ENCODE measurements around the gene SRL.

The SRL gene

DNA sequence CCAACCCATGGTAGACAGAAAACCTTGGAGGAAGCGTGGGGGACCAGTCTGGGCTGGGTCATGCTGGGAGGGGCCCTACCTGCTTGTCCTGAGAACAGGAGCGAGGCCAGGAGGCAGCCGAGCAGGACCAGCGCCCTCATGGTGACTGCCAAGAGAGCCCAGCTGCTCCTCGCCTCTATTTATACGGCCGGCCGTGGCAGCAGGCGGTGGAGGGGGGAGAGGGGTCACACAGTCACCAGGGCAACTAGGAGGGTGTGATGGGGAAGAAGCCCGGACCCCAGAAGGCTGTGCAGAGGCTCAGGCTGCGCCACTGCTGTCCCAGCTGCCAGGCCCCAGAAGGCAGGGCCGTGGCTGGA, at the start of gene SRL:
TSS of gene SRL (minus strand) at position 153 of the 356 bp plus-strand sequence. CDS start at position 140, 13 bp downstream.
- Histone ChIP-seq H3K27me3 (ENCODE audit: insufficient read depth, low read length) (no peaks in the 10 kb centered on the region), H2AFZ (ENCODE audit: low read length, unreplicated experiment) (no peak within 1 kb of the TSS), H3K4me3 (ENCODE audit: low read depth, low read length) (no peak within 1 kb of the TSS), H3K36me3 (ENCODE audit: insufficient read depth, low read length) (no peaks in the 10 kb centered on the region), H3K4me1 (ENCODE audit: control insufficient read depth, insufficient read depth, low read length, unreplicated experiment) (no peaks in the 10 kb centered on the region), H3K27ac (ENCODE audit: low read depth, low read length) (no peak within 1 kb of the TSS), H3K79me2 (ENCODE audit: control insufficient read depth, insufficient read depth, low read length, unreplicated experiment) (no peaks in the 10 kb centered on the region)

DNA sequence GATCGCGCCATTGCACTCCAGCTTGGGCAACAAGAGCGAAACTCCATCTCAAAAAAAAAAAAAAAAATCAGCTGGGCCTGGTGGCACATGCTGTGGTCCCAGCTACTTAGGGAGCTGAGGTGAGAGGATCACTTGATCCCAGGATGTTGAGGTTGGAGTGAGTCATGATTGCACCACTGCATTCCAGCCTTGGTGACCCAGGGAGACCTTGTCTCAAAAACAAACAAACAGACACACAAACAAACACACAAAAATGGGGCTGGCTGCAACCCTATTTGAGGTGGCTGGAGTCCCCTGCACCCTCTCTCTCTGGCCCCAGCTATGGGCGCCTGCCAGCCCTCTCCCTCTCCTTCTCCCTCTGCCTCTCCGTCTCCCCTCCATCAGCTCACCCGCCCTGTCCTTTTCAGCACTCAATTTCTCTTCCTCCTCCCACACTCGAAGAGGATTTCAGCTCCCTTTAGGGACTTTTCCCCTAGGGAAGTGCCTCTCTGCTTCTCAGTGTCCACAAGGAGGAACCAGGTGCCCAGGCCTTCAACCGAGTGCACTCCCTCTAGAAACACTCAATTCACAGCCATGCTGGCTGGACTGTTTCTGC, 48.5 kb upstream of the SRL start:
- H3K36me3 ChIP-seq (ENCODE audit: insufficient read depth, low read length), result no peaks in the 10 kb centered on the region
- peak overlapping the region; percentile 37; the same call in 1 of the 2 replicates for H3K27ac ChIP-seq (ENCODE audit: low read depth, low read length)
- H3K4me3 ChIP-seq (ENCODE audit: low read depth, low read length), result no peak overlapping the region
- H2AFZ ChIP-seq (ENCODE audit: low read length, unreplicated experiment), result no peak overlapping the region
- H3K79me2 ChIP-seq (ENCODE audit: control insufficient read depth, insufficient read depth, low read length, unreplicated experiment), result no peaks in the 10 kb centered on the region
- no peaks in the 10 kb centered on the region for H3K27me3 ChIP-seq (ENCODE audit: insufficient read depth, low read length)
- H3K4me1 ChIP-seq (ENCODE audit: control insufficient read depth, insufficient read depth, low read length, unreplicated experiment), result peaks cover 24% of the 10 kb centered on the region

DNA sequence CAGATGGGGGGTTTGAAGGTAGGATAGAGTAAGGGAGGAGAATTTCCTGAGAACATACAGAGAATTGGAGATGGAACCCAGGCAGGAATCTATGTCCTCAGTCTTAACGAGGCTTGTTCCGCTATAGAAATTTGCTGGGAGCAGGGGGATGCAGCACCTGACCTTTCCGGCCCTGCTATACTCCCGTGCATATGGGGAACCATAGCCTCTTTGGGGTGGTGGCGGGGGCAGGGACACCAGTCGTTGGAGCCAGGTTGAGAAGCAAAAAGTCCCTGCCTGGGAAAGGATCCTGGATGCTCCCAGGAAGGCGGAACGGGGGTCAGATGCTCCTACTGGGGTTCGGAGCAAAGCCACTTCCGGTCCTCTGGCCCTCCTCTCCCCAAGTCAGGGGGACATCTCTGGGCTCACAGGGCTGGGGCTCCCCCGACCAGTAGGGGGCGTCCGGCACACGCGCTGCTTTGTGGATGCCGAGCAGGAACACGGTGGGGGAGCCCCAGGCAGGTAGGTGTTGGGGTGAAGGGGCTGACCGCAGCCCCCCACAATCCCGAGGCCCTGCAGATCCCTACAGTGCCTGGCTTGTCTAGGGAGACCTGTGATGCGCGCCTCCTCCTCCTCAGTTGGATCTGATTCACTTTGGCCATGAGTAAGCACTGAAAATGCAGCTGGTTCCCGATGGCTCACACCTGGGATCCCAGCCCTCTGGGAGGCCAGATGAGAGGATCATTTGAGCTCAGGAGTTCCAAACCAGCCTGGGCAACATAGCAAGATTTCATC, 46.5 kb upstream of the SRL start:
- Histone ChIP-seq H3K36me3 (ENCODE audit: insufficient read depth, low read length) (no peaks in the 10 kb centered on the region), H3K4me1 (ENCODE audit: control insufficient read depth, insufficient read depth, low read length, unreplicated experiment) (peaks cover 14% of the 10 kb centered on the region), H2AFZ (ENCODE audit: low read length, unreplicated experiment) (no peak overlapping the region), H3K4me3 (ENCODE audit: low read depth, low read length) (no peak overlapping the region), H3K27ac (ENCODE audit: low read depth, low read length) (no peak overlapping the region), H3K27me3 (ENCODE audit: insufficient read depth, low read length) (no peaks in the 10 kb centered on the region), H3K79me2 (ENCODE audit: control insufficient read depth, insufficient read depth, low read length, unreplicated experiment) (no peaks in the 10 kb centered on the region)

DNA sequence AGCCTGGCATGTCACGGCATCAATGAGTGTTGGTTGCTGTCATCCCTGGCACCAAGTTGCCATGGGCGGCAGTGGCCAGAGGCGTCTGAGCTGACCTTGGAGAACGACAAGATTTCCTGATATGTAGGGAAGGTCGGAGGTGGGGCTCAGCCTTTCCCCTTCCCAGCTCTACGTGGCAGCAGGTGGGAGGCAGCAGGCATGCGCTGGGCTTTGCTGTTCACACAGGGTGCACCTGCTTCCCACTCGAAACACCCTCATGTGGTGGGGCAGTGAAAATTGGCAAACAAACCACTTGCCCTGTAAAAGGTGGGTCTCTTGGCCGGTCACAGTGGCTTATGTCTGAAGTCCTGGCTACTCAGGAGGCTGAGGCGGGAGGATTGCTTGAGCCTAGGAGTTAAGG, 43.3 kb upstream of the SRL start:
- H3K4me1 ChIP-seq (ENCODE audit: control insufficient read depth, insufficient read depth, low read length, unreplicated experiment), result peaks cover 6% of the 10 kb centered on the region
- no peak overlapping the region for H3K4me3 ChIP-seq (ENCODE audit: low read depth, low read length)
- no peak overlapping the region for H2AFZ ChIP-seq (ENCODE audit: low read length, unreplicated experiment)
- H3K36me3 ChIP-seq (ENCODE audit: insufficient read depth, low read length), result no peaks in the 10 kb centered on the region
- no peaks in the 10 kb centered on the region for H3K79me2 ChIP-seq (ENCODE audit: control insufficient read depth, insufficient read depth, low read length, unreplicated experiment)
- no peak overlapping the region for H3K27ac ChIP-seq (ENCODE audit: low read depth, low read length)
- no peaks in the 10 kb centered on the region for H3K27me3 ChIP-seq (ENCODE audit: insufficient read depth, low read length)

DNA sequence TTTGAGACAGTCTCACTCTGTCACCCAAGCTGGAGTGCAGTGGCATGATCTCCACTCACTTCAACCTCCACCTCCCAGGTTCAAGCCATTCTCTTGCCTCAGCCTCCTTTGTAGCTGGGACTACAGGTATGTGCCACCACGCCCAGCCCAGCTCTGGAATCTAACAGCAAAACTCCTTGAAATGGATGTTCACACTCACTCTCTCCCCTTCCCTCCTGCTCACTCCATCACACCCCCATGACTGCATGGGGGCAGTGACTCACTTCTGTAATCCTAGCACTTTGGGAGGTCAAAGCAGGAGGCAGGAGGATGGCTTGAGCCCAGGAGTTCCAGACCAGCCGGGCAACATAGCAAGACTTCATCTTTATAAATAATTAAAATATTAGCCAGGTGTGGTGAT, 42.1 kb upstream of the SRL start:
- Histone ChIP-seq H3K27me3 (ENCODE audit: insufficient read depth, low read length) (no peaks in the 10 kb centered on the region), H2AFZ (ENCODE audit: low read length, unreplicated experiment) (no peak overlapping the region), H3K4me1 (ENCODE audit: control insufficient read depth, insufficient read depth, low read length, unreplicated experiment) (peaks cover 6% of the 10 kb centered on the region)

DNA sequence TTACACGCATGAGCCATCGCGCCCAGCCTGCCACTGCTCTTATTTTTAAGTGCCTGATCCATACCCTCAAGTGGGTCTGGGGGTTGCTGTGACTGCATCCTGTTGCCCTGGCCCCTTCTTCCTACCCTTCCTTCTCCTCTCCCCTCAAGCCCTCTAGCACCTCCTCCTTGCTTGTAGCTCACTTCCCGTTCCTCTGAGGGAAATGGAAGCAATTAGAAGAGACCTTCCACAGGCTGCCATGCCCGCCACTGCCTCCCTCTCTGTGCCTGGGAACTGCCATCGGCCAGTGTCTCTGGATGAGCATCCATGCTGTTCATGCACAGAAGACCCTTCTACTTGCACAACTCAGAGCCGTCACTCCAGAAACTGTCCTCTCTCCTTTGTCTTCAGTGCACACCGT, 41.6 kb upstream of the SRL start:
- Histone ChIP-seq H3K79me2 (ENCODE audit: control insufficient read depth, insufficient read depth, low read length, unreplicated experiment) (no peaks in the 10 kb centered on the region), H2AFZ (ENCODE audit: low read length, unreplicated experiment) (no peak overlapping the region), H3K4me1 (ENCODE audit: control insufficient read depth, insufficient read depth, low read length, unreplicated experiment) (peaks cover 5% of the 10 kb centered on the region), H3K4me3 (ENCODE audit: low read depth, low read length) (no peak overlapping the region), H3K27me3 (ENCODE audit: insufficient read depth, low read length) (no peaks in the 10 kb centered on the region), H3K36me3 (ENCODE audit: insufficient read depth, low read length) (no peaks in the 10 kb centered on the region), H3K27ac (ENCODE audit: low read depth, low read length) (no peak overlapping the region)

More for the DNA sequence above, 42.1 kb upstream of the SRL start:
- Histone ChIP-seq H3K79me2 (ENCODE audit: control insufficient read depth, insufficient read depth, low read length, unreplicated experiment) (no peaks in the 10 kb centered on the region), H3K4me3 (ENCODE audit: low read depth, low read length) (no peak overlapping the region), H3K27ac (ENCODE audit: low read depth, low read length) (no peak overlapping the region), H3K36me3 (ENCODE audit: insufficient read depth, low read length) (no peaks in the 10 kb centered on the region)

DNA sequence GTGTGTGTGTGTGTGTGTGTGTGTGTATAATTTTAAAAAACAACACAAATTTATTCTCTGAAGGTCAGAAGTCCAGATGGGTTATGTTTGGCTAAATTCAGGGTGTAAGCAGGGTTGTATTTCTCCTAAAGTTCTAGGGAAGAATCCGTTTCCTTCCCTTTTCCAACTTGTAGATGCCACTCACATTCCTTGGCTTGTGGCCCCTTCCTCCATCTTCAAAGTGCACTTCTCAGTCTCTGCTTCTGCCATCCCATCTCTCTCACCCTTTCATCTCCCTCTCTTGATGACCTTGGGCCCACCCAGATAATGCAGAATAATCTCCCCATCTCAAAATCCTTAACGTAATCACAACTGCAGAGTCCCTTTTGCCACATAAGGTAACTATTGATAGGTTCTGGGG, 38.7 kb upstream of the SRL start:
- Histone ChIP-seq H3K27ac (ENCODE audit: low read depth, low read length) (no peak overlapping the region), H3K36me3 (ENCODE audit: insufficient read depth, low read length) (no peaks in the 10 kb centered on the region), H3K4me3 (ENCODE audit: low read depth, low read length) (no peak overlapping the region), H3K27me3 (ENCODE audit: insufficient read depth, low read length) (no peaks in the 10 kb centered on the region), H3K4me1 (ENCODE audit: control insufficient read depth, insufficient read depth, low read length, unreplicated experiment) (no peaks in the 10 kb centered on the region), H3K79me2 (ENCODE audit: control insufficient read depth, insufficient read depth, low read length, unreplicated experiment) (no peaks in the 10 kb centered on the region), H2AFZ (ENCODE audit: low read length, unreplicated experiment) (no peak overlapping the region)

DNA sequence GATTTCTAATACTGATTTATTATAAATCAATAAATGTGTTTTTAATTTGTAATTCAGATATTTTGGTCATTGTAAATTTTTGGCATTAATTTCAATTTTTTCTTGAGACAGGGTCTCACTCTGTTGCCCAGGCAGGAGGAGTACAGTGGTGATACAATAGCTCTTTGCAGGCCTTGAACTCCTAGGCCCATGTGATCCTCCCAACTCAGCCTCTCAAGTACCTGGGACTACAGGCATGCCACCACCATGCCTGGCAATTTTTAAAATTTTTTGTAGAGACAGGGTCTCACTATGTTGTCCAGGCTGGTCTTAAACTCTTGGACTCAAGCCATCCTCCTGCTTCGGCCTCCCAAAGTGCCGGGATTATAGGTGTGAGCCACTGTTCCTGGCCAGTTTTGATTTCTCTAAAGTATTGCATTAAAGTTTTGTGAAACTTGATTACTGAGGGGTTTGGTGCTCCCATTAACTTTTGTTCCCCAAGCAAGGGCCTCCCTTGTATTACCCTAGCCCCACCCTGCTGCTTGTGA, 36.2 kb upstream of the SRL start:
- Histone ChIP-seq H3K27me3 (ENCODE audit: insufficient read depth, low read length) (no peaks in the 10 kb centered on the region), H3K79me2 (ENCODE audit: control insufficient read depth, insufficient read depth, low read length, unreplicated experiment) (no peaks in the 10 kb centered on the region), H3K27ac (ENCODE audit: low read depth, low read length) (no peak overlapping the region), H3K4me3 (ENCODE audit: low read depth, low read length) (no peak overlapping the region), H3K36me3 (ENCODE audit: insufficient read depth, low read length) (no peaks in the 10 kb centered on the region), H3K4me1 (ENCODE audit: control insufficient read depth, insufficient read depth, low read length, unreplicated experiment) (no peaks in the 10 kb centered on the region), H2AFZ (ENCODE audit: low read length, unreplicated experiment) (no peak overlapping the region)

DNA sequence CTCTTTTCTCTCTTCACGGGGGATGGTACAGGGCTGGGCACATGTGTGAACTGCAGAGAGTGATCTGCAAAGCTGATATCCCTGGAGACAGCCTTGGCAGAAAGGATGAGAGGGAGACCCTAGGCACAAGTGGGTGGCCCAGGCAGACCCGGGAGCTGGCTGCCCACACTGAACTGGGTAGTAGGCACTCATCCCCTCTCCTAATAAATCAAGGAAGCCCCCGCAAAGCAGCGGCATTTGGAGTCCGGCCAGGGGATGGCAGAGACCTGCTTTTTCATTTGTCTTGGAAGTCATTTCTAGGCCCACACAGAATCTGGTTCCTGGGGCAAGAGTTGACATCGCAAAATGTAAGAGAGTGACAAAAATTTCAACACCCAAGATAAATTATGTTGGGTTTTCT, 34.0 kb upstream of the SRL start:
- H2AFZ ChIP-seq (ENCODE audit: low read length, unreplicated experiment), result no peak overlapping the region

DNA sequence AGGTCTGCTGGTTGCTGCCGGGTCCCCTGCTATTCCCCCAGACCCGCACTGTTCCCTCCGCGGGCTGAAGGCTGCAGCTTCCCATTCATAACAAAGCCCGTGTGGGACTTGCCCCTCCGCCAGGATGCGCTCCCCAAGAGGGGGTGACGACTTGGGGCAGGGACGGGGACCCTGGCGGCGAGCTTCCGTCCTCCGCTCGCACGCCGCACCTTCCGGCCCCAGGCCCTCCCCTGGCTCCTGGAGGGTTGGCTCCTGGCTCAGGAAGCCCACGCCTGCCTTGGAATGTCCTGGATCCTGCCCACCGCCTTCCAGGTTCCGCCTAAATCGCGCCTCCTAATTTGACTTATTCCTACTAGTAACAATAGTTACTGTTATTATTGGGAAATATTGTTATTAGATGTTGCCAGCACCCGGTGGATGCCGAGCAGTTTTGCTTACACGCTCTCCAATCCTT, 32.0 kb upstream of the SRL start:
- peak overlapping the region; percentile 55 for H2AFZ ChIP-seq (ENCODE audit: low read length, unreplicated experiment)
- H3K36me3 ChIP-seq (ENCODE audit: insufficient read depth, low read length), result no peaks in the 10 kb centered on the region
- H3K27ac ChIP-seq (ENCODE audit: low read depth, low read length), result peak overlapping the region; percentile 50
- peaks cover 7% of the 10 kb centered on the region for H3K4me1 ChIP-seq (ENCODE audit: control insufficient read depth, insufficient read depth, low read length, unreplicated experiment)
- H3K79me2 ChIP-seq (ENCODE audit: control insufficient read depth, insufficient read depth, low read length, unreplicated experiment), result peaks cover 20% of the 10 kb centered on the region
- H3K4me3 ChIP-seq (ENCODE audit: low read depth, low read length), result peak overlapping the region; percentile 96
- no peaks in the 10 kb centered on the region for H3K27me3 ChIP-seq (ENCODE audit: insufficient read depth, low read length)

More for the DNA sequence above, 34.0 kb upstream of the SRL start:
- Histone ChIP-seq H3K27ac (ENCODE audit: low read depth, low read length) (no peak overlapping the region), H3K36me3 (ENCODE audit: insufficient read depth, low read length) (no peaks in the 10 kb centered on the region), H3K27me3 (ENCODE audit: insufficient read depth, low read length) (no peaks in the 10 kb centered on the region), H3K4me1 (ENCODE audit: control insufficient read depth, insufficient read depth, low read length, unreplicated experiment) (peaks cover 1% of the 10 kb centered on the region), H3K79me2 (ENCODE audit: control insufficient read depth, insufficient read depth, low read length, unreplicated experiment) (peaks cover 6% of the 10 kb centered on the region), H3K4me3 (ENCODE audit: low read depth, low read length) (no peak overlapping the region)

All from ACC112 (cell line).